Stomach (tissue), 4 donors: Measurements from ENCODE around the gene SMAP1.

Experiments
- EP300 ChIP-seq: sonication (generic); formaldehyde crosslinking; IDR thresholded peaks from one replicate; pipeline ENCODE4 v1.6.1; 2017; ENCODE audit warnings: antibody characterized with exemption
- POLR2A ChIP-seq, 4 donors: fragments of 450-650 bp; IDR thresholded peaks; one replicate each; pipeline ENCODE4 v1.6.1; 2016; ENCODE audit warnings: antibody characterized with exemption in 4 of 4, control low read depth in 2 of 4, mild to moderate bottlenecking in 1 of 4, moderate library complexity in 1 of 4
- POLR2AphosphoS5 ChIP-seq, 3 donors: sonication (generic); formaldehyde crosslinking; IDR thresholded peaks; one replicate each; pipeline ENCODE4 v1.6.1; 2016; ENCODE audit warnings: antibody characterized with exemption in 3 of 3
- TF ChIP-seq, protein P1 (sequence below), 7 experiments: fragments of 450-650 bp in 4 of 7; fragments of 200-600 bp in 3 of 7; sonication (generic) in 3 of 7; IDR thresholded peaks; one replicate each; pipeline ENCODE4 v1.5.1; 2016 to 2019; ENCODE audit warnings: antibody characterized with exemption in 7 of 7, control low read depth in 2 of 7, mild to moderate bottlenecking in 1 of 7

- TF ChIP-seq, protein P1, sequence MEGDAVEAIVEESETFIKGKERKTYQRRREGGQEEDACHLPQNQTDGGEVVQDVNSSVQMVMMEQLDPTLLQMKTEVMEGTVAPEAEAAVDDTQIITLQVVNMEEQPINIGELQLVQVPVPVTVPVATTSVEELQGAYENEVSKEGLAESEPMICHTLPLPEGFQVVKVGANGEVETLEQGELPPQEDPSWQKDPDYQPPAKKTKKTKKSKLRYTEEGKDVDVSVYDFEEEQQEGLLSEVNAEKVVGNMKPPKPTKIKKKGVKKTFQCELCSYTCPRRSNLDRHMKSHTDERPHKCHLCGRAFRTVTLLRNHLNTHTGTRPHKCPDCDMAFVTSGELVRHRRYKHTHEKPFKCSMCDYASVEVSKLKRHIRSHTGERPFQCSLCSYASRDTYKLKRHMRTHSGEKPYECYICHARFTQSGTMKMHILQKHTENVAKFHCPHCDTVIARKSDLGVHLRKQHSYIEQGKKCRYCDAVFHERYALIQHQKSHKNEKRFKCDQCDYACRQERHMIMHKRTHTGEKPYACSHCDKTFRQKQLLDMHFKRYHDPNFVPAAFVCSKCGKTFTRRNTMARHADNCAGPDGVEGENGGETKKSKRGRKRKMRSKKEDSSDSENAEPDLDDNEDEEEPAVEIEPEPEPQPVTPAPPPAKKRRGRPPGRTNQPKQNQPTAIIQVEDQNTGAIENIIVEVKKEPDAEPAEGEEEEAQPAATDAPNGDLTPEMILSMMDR (IDR thresholded peaks at IDR 0.05): no peak
- TF ChIP-seq POLR2A (IDR thresholded peaks at IDR 0.05): no peak
- TF ChIP-seq POLR2AphosphoS5 (IDR thresholded peaks at IDR 0.05): no peak
- TF ChIP-seq EP300: no peak
Observed at GRCh38 chr6:70797625-70798024, 129.9 kb downstream of the SMAP1 start.
